Skeletal muscle satellite cell (primary cell): Measurements from ENCODE around the gene ATG101.

ENCODE experiments used
- H3K27me3 ChIP-seq: 2 replicates; pipeline ENCODE4 v1.7.0; 2013; ENCODE audit warnings: low read length; ENCODE audit not compliant: control insufficient read depth, insufficient read depth
- H3K36me3 ChIP-seq: 2 replicates; pipeline ENCODE4 v1.7.0; 2013; ENCODE audit warnings: mild to moderate bottlenecking, control low read depth, low read length; ENCODE audit not compliant: insufficient read depth
- H3K4me1 ChIP-seq: 2 replicates; pipeline ENCODE4 v1.7.0; 2013; ENCODE audit warnings: low read length; ENCODE audit not compliant: control insufficient read depth, insufficient read depth
- H3K4me2 ChIP-seq: 2 replicates; pipeline ENCODE4 v1.7.0; 2013; ENCODE audit warnings: mild to moderate bottlenecking, low read length
- H3K4me3 ChIP-seq: 2 replicates; pipeline ENCODE4 v1.7.0; 2013; ENCODE audit warnings: low read length
- H3K9ac ChIP-seq: 2 replicates; pipeline ENCODE4 v1.7.0; 2013; ENCODE audit warnings: mild to moderate bottlenecking, low read depth, low read length, moderate library complexity
- H3K9me3 ChIP-seq: replicated peaks from 2 replicates; pipeline ENCODE4 v1.7.0; 2013; ENCODE audit warnings: mild to moderate bottlenecking, control low read depth, low read length

Gene ATG101

DNA sequence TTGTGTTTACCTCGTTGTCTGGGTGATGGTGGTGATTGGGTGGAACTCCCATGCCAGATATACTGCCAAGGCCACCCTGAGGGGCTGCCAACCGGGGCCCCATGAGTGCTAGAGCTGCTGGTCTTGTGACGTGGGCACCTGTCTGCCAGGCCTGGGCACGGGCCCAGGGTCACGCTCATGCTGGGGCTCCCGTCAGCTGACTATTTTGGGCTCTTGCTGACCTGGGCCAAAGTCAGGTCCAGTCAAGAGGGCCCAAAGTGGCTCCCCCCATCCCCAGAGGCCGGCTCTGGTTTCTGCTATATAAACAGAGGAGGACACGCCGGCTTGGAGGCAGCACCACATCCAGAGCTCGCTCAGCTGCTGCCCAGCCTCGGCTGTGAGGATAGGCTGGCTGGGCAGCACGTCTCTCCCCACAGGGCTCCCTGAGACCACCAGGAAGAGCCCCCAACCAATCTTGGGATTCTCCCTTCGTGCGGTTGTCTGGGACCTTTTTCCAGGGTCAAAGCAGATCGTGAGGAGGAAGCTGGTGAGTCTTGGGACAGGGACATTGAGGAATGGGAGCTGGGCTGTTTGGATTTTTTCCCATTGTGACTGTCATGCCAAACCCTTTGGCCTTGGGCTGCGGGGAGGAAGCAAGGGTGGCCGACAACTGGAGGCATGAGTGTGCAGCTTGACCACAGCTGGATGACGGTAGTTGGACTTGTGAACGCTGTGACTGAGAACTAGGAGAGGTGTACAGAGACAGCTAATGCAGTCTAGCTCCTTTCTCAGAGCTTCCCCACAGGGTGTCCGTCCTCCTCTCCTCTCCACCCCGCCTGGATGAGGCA is 26.2 kb upstream of the ATG101 start:
- Histone ChIP-seq H3K36me3 (no peaks in the 10 kb centered on the region), H3K27me3 (no peaks in the 10 kb centered on the region), H3K9ac (peak overlapping the region; percentile 74), H3K9me3 (no peaks in the 10 kb centered on the region), H3K4me1 (peaks cover 23% of the 10 kb centered on the region), H3K4me3 (no peak overlapping the region), H3K4me2 (peak overlapping the region; percentile 46)

DNA sequence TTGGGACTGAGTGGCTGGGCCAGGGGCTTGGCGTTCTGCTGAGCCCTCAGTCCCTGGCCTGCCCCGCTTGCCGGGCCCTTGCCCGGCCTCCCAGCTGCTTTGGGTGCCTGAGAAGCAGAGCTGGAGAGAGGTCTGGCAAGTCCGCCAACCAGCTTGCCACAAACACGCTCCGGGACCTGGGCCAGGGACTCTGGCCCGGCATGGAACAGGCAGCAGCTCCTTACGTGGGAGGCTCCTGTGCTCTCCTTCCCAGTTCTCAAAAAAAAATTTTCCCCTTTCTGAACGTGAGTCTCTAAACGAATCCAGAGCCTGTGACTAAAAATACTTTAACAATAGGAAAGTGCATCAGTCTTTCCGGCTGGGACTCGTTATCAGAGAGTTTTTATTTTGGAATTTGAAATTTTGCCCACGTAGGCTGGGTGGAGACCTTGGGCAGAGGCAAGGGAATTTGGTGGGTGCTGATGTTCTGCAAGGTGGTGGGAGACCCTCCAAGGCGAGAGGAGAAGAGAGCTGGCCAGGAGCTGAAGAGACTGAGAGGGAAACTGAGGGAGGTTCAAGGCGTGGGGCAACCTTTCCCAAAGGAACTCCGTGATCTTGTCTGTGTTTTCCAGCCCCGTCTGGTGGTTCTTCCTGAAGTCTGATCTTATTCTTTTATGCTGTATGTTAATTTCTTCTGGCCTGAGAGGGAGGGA is 25.3 kb upstream of the ATG101 start:
- peaks cover 23% of the 10 kb centered on the region for H3K4me1 ChIP-seq
- H3K9ac ChIP-seq: peak overlapping the region; percentile 74
- no peaks in the 10 kb centered on the region for H3K9me3 ChIP-seq
- no peaks in the 10 kb centered on the region for H3K27me3 ChIP-seq
- no peak overlapping the region for H3K4me3 ChIP-seq
- peak overlapping the region; percentile 46 for H3K4me2 ChIP-seq
- H3K36me3 ChIP-seq: no peaks in the 10 kb centered on the region

DNA sequence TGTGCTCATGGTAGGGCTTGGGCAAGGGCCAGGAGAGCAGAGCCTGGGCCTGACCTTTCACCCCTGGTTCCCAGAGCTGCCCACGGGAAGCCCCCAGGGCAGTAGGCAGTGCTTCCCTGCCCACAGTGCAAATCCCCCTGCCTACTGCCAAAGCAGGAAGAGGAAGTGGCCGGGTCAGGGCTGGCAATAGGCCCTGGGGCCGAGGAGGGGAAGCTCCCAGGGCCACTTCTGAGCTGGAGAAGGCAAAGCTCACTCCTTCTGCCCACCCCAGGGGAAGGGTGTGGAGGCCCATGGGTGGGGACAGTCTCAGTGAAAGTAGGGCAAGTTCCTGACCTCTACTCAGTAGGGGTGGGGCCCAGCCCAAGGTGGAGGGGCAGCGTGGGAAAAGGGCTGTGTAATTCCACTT is 24.0 kb upstream of the ATG101 start:
- H3K9me3 ChIP-seq: no peaks in the 10 kb centered on the region
- H3K9ac ChIP-seq: no peak overlapping the region
- H3K27me3 ChIP-seq: no peaks in the 10 kb centered on the region
- H3K4me1 ChIP-seq: peaks cover 35% of the 10 kb centered on the region
- no peaks in the 10 kb centered on the region for H3K36me3 ChIP-seq
- H3K4me2 ChIP-seq: no peak overlapping the region
- H3K4me3 ChIP-seq: no peak overlapping the region

DNA sequence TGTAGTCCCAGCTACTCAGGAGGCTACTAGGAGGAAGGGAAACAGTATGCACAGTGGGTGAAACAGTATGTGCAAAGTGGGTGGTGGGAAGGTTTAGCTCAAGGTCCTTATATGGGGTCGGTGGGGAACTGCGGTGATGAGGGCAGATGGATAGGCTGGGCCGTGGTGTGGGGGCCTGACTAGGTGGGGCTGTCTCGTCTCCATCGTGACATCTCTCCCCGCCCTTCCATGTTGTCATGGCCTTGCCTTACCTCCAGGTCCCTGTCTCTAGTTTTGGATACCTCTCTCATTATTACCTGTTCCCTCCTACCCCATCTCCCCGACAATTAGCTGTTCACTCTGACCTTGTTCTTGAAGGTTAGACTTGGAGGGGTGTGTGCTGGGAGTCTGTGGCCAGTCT is 22.9 kb upstream of the ATG101 start:
- Histone ChIP-seq H3K36me3 (no peaks in the 10 kb centered on the region), H3K27me3 (no peaks in the 10 kb centered on the region), H3K4me2 (no peak overlapping the region), H3K9ac (no peak overlapping the region), H3K4me3 (no peak overlapping the region), H3K4me1 (peaks cover 41% of the 10 kb centered on the region), H3K9me3 (no peaks in the 10 kb centered on the region)

DNA sequence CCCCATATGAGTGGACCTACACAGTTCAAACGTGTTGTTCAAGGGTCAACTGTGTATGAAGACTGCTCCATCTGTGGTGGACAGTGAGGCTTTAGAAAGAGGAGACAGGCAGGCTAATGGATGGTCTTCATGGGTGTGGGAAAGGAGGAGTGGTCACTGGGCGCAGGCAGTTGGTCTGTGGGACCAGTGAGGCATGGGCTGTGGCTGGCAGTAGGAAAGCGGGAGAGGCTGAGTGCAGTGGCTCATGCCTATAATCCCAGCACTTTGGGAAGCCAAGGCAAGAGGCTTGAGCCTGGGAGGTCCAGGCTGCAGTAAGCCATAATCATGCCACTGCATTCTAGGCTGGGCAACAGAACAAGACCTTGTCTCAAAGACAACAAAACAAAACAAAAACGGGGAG is 20.5 kb upstream of the ATG101 start:
- no peak overlapping the region for H3K4me2 ChIP-seq
- no peaks in the 10 kb centered on the region for H3K27me3 ChIP-seq
- H3K4me3 ChIP-seq: no peak overlapping the region
- H3K36me3 ChIP-seq: no peaks in the 10 kb centered on the region
- H3K9ac ChIP-seq: no peak overlapping the region
- no peaks in the 10 kb centered on the region for H3K9me3 ChIP-seq
- H3K4me1 ChIP-seq: peaks cover 31% of the 10 kb centered on the region

DNA sequence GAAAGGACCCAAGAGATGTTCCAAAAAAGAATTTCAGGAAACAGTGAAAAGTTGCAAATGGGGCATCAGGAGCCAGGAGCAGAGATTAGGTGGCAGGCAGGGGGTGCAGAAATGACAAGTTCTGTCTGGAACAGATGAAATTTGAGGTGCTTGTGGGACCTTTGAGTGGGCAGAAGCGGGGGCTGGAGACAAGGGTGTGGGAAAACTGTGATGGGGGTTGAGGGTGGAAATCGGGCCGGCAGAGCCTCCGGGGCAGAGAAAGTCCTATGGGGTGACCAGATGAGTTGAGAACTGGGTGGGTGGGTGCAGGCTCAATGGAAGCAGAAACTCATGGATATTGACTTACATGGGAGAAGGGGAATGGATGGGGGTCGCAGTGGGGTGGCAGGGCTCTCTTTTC is 20.1 kb upstream of the ATG101 start:
- Histone ChIP-seq H3K9me3 (no peaks in the 10 kb centered on the region), H3K36me3 (peaks cover 1% of the 10 kb centered on the region), H3K4me2 (no peak overlapping the region), H3K4me3 (no peak overlapping the region), H3K9ac (peak overlapping the region; percentile 98), H3K27me3 (no peaks in the 10 kb centered on the region), H3K4me1 (peaks cover 27% of the 10 kb centered on the region)

DNA sequence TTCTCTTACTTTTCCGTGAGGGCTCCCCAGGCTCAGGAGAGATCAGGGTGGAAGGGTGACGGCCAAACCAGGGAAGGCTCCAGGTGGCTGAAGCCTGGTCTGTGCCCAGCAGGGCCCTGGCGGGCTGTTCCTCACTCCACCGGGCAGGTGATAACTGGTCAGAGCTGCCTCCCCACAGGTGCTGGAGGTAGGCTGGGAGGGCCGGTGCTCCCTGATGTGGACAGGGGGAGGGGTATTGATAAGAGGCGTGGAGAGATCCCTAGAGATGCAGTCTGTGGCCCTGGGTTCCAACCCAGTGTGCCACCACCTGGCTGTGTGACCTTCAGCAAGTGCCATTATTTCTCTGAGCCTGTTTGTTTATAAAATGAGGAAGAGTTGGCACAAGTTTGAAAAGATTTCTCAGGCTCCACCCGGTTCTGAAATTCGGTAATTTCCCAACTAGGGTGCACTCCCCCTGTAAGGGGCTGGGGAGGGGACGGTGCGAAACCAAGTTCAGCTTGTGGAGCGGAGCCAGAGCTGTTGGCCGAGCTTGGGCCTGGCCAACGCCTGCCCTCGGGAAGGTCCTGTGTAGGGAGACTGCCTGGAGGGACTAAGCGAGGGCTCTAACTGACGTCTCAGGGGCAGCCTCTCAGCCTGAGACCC is 19.5 kb upstream of the ATG101 start:
- H3K4me1 ChIP-seq: peaks cover 26% of the 10 kb centered on the region
- no peaks in the 10 kb centered on the region for H3K9me3 ChIP-seq
- H3K9ac ChIP-seq: peak overlapping the region; percentile 98
- H3K4me2 ChIP-seq: peak overlapping the region; percentile 98
- H3K36me3 ChIP-seq: peaks cover 6% of the 10 kb centered on the region
- no peaks in the 10 kb centered on the region for H3K27me3 ChIP-seq
- peak overlapping the region; percentile 77 for H3K4me3 ChIP-seq

DNA sequence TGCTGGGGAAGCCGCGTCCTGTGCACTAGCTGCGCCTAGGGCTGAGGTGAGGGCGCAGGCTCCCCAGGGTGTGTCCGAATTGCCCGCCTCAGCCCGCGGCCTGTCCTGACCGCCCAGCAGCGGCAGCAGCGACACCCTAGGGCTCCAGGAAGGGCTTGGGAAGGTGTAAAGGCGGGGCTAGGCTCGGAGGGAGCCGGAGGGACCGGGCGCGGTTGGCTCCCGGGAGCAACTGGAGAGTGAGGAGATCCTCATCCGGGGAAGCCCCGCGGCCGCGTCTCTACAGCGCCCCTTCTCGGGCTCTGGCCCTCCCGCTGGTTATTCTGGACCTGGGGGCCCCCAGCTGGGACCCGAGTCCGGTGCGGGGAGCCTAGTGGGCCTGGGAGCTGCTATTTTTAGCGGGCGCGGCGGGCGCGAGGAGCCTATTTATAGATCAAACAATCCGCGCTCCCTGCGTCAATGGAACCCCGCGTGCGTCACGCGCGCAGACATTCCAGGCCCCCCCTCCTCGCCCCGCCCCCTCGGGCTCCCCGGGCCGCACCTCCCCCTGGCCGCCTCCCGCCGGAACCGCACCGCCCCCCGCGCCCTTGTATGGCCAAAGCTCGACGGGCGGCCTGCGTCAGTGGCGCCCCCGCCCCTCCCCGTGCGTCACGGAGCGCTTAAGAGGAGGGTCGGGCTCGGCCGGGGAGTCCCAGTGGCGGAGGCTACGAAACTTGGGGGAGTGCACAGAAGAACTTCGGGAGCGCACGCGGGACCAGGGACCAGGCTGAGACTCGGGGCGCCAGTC is 18.8 kb upstream of the ATG101 start, which contains the start of gene NR4A1:
Gene NR4A1 (plus strand): TSS at position 685 of the 784 bp plus-strand sequence. CDS start 2,887 bp downstream, outside the sequence.
- Histone ChIP-seq H3K4me1 (peaks cover 22% of the 10 kb centered on the region), H3K9me3 (no peaks in the 10 kb centered on the region), H3K27me3 (no peaks in the 10 kb centered on the region), H3K4me2 (peak within 1 kb of the TSS; percentile 98), H3K9ac (peak within 1 kb of the TSS; percentile 98), H3K36me3 (peaks cover 6% of the 10 kb centered on the region), H3K4me3 (peak within 1 kb of the TSS; percentile 77)

DNA sequence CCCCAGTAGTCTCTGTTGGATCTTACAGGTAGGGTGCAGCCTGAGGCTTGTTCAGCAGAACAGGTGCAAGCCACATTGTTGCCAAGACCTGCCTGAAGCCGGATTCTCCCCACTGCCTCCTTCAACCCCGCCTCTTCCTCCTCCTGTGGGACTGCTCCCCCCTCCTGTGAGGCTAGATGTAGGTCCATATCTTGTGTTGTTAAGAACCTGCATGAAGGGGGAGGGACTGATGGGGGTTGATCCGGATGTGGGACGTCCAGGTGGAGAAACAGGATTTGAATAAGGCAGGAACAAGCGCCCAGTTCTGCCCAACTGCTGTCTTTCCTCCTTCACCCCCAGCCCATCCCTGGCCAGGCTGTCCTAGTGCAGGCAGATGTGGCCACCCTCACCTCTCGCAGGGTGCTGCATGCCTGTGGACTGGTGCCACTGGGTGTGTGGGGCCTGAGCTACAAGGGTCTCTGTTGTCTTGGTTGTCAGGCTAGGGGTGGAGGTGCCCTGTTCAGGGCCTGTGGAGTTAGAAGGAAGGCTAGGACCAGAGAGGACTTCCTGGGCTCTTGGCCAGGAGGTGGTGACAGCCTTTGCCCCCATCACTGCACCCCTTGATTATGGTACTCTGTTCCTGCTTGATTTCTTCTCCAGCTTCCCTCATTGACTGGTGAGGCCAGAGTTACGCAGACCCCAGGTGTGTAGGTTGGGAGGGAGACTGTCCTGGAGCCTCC is 17.2 kb upstream of the ATG101 start:
- peak overlapping the region; percentile 83 for H3K4me2 ChIP-seq
- H3K27me3 ChIP-seq: no peaks in the 10 kb centered on the region
- no peaks in the 10 kb centered on the region for H3K9me3 ChIP-seq
- H3K36me3 ChIP-seq: peaks cover 11% of the 10 kb centered on the region
- peak overlapping the region; percentile 84 for H3K9ac ChIP-seq
- H3K4me3 ChIP-seq: peak overlapping the region; percentile 72
- peaks cover 25% of the 10 kb centered on the region for H3K4me1 ChIP-seq

DNA sequence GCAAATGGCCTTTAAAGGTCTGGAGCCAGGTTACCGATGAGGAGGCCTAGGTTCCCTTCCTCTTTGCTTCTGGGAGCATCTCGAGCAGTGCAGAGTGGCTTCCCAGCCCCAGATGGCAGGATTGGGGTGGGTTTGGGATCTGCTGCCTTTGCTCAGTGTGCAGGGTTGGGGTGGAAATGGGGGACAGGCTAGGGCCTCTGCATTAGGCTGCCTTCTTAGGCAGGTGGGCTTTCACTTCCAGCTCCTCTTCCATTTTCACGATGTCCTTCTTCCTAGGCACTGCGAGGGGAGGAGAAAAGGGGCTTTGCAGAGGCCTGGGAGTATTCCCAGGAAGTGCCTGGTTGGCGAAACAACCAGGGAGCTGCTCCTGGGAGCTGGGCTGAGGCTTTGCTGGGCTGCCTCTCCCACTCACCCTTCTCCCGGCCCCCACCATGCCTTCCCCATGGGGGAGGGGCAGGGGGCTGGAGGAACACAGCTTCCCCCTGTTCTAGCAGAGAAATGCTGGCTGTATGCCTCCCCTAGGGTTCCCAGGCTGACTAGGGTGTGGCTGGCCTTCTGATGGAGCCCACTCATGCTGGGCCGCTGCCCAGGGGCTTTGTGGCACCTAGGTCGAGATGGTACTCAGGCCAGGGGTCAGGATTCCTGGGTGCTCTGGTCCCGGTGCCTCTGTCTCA is 16.1 kb upstream of the ATG101 start:
- Histone ChIP-seq H3K4me1 (peaks cover 25% of the 10 kb centered on the region), H3K4me2 (no peak overlapping the region), H3K9ac (no peak overlapping the region), H3K4me3 (no peak overlapping the region), H3K27me3 (no peaks in the 10 kb centered on the region), H3K9me3 (no peaks in the 10 kb centered on the region), H3K36me3 (peaks cover 11% of the 10 kb centered on the region)
